IPS-NIHi11 (cell line): Measurements from ENCODE around the gene ZFP69B.
"Not testable (repeated sequence)": the region's sequence is repeated elsewhere in the genome, so short reads cannot be mapped to it uniquely, and the experiment has no call there.

Experiments used
- DNase-seq: peaks from one replicate; pipeline ENCODE4 v3.0.0; 2012; ENCODE audit warnings: mixed read lengths, low spot score

ZFP69B gene

GRCh38 chr1:40435876-40436275 lies 14.4 kb upstream of the ZFP69B start:
- DNase-seq, result no peak

- DNase-seq, result peak; percentile 68
Observed at GRCh38 chr1:40438391-40439015, 11.8 kb upstream of the ZFP69B start.

GRCh38 chr1:40439247-40439646 lies 11.0 kb upstream of the ZFP69B start:
- no peak for DNase-seq

GRCh38 chr1:40450495-40451237 lies 390 bp downstream of the ZFP69B start:
- DNase-seq, result peak; percentile 19

- DNase-seq, result no peak
Observed at GRCh38 chr1:40451238-40451585, 936 bp downstream of the ZFP69B start.

GRCh38 chr1:40454873-40455272 lies 4.6 kb downstream of the ZFP69B start:
- DNase-seq, result no peak

GRCh38 chr1:40462956-40463590 lies 12.8 kb downstream of the ZFP69B start:
- no peak for DNase-seq

- DNase-seq, result no peak
Observed at GRCh38 chr1:40469327-40469726, 19.1 kb downstream of the ZFP69B start.

- DNase-seq, result no peak
Observed at GRCh38 chr1:40475268-40475667, 25.0 kb downstream of the ZFP69B start.

GRCh38 chr1:40476924-40477677 lies 26.8 kb downstream of the ZFP69B start, which contains the start of gene ZFP69:
Gene ZFP69, plus strand, starts transcription at chr1:40477290. Its CDS starts 2,072 bp downstream, at chr1:40479362.
- DNase-seq, result peak; percentile 93

- no peak for DNase-seq
Observed at GRCh38 chr1:40477678-40478053, 27.4 kb downstream of the ZFP69B start.

- no peak for DNase-seq
Observed at GRCh38 chr1:40478276-40478675, 28.0 kb downstream of the ZFP69B start.

GRCh38 chr1:40479156-40479555 lies 28.9 kb downstream of the ZFP69B start:
- DNase-seq, result no peak

GRCh38 chr1:40495315-40495903 lies 45.1 kb downstream of the ZFP69B start:
- no peak for DNase-seq

- not testable (repeated sequence) for DNase-seq
Observed at GRCh38 chr1:40502651-40503050, 52.4 kb downstream of the ZFP69B start.

GRCh38 chr1:40507973-40508372 lies 57.7 kb downstream of the ZFP69B start:
- DNase-seq, result no peak

- DNase-seq, result peak; percentile 81
Observed at GRCh38 chr1:40508375-40509341, 58.4 kb downstream of the ZFP69B start, which contains the start of gene EXO5. Gene EXO5, plus strand, starts transcription at chr1:40508767. Its CDS starts 5,778 bp downstream, at chr1:40514545.
